ENCODE measurements around the gene PPP1R2. TPM values are rescaled to one million over a fixed set of nuclear protein-coding genes. Genes with fewer than 3 reads are reported as not detected.

Gene PPP1R2
- polyA plus RNA-seq, 1 of the 3 experiments (the other 2 are of a cell fraction) = 8.1 TPM

- Histone ChIP-seq H3K27ac (ENCODE audit: low read depth in 2 of 2, low read length in 1 of 2) (no peak overlapping the region), H3K4me1 (ENCODE audit: control insufficient read depth in 1 of 2, insufficient read depth in 2 of 2, low read depth in 1 of 2, low read length in 1 of 2) (peaks cover 15 to 17% of the 10 kb centered on the region in 2 experiments; a peak in 3 of 4 replicates), H2AFZ (ENCODE audit: low read depth) (no peak overlapping the region), H3K27me3 (ENCODE audit: insufficient read depth) (0 out of 2 replicates have a peak, but pooled peaks cover 4% of the 10 kb centered on the region), H3K9me3 (no peaks in the 10 kb centered on the region), H3F3A (replicated peaks; ENCODE audit: insufficient read depth) (peaks cover 15% of the 10 kb centered on the region), H3K9me2 (no peaks in the 10 kb centered on the region), H3K4me3 (ENCODE audit: low read depth in 2 of 2, low read length in 1 of 2) (no peak overlapping the region), H3K4me2 (no peak overlapping the region), H3K9ac (no peak overlapping the region), H4K20me1 (ENCODE audit: insufficient read depth) (no peaks in the 10 kb centered on the region), H3K79me2 (ENCODE audit: insufficient read depth) (no peaks in the 10 kb centered on the region), H3K36me3 (replicated peaks in 1 of 2; ENCODE audit: control insufficient read depth in 1 of 2, insufficient read depth in 2 of 2, low read length in 1 of 2) (no peaks in the 10 kb centered on the region)
- DNase-seq = no peak
- ChIA-PET CTCF (interaction anchor here (0.8 to 2.0 kb wide), 3 partner anchors 10 to 311 kb away, joined by 3 to 6 read pairs (median 3); no protein-coding TSS in a partner anchor), POLR2A (no interaction called here)
- TF ChIP-seq TAF1 (IDR thresholded peaks at IDR 0.05; ENCODE audit: borderline replicate concordance, low read depth, low read length) = no peak
- TF ChIP-seq REST (IDR thresholded peaks at IDR 0.05; ENCODE audit: low read depth, low read length) = no peak
- no peak for TF ChIP-seq MXI1 (IDR thresholded peaks at IDR 0.05; ENCODE audit: low read depth, low read length)
- TF ChIP-seq CHD2 (IDR thresholded peaks at IDR 0.05; ENCODE audit: low read length, partially characterized antibody) = no peak
- no peak for TF ChIP-seq IRF3 (IDR thresholded peaks at IDR 0.05; ENCODE audit: low read depth, low read length)
- TF ChIP-seq ZBTB33 (IDR thresholded peaks at IDR 0.05; ENCODE audit: borderline replicate concordance, low read depth) = no peak
- no peak for TF ChIP-seq RFX5 (IDR thresholded peaks at IDR 0.05; ENCODE audit: low read length)
Measured at GRCh38 chr3:195548501-195548900, 5.4 kb upstream of the PPP1R2 start.

GRCh38 chr3:195548006-195548405 lies 4.9 kb upstream of the PPP1R2 start:
- 0 out of 2 replicates have a peak, but pooled peaks cover 1% of the 10 kb centered on the region for H3K27me3 ChIP-seq (ENCODE audit: insufficient read depth)
- no peak for TF ChIP-seq CHD2 (IDR thresholded peaks at IDR 0.05; ENCODE audit: low read length, partially characterized antibody)
- TF ChIP-seq TAF1 (IDR thresholded peaks at IDR 0.05; ENCODE audit: borderline replicate concordance, low read depth, low read length) = no peak
- TF ChIP-seq NFIC (IDR thresholded peaks at IDR 0.05; ENCODE audit: borderline replicate concordance) = no peak
- TF ChIP-seq IRF3 (IDR thresholded peaks at IDR 0.05; ENCODE audit: low read depth, low read length) = no peak
- TF ChIP-seq USF2 (IDR thresholded peaks at IDR 0.05; ENCODE audit: borderline replicate concordance, low read depth, low read length) = no peak
- no peak for TF ChIP-seq MAX (IDR thresholded peaks at IDR 0.05; ENCODE audit: low read depth)
- no peak for TF ChIP-seq NRF1 (IDR thresholded peaks at IDR 0.05; ENCODE audit: low read depth, low read length)

More at GRCh38 chr3:195548006-195548405, 4.9 kb upstream of the PPP1R2 start:
- Histone ChIP-seq H2AFZ (ENCODE audit: low read depth) (no peak overlapping the region), H4K20me1 (ENCODE audit: insufficient read depth) (no peaks in the 10 kb centered on the region), H3K9me2 (no peaks in the 10 kb centered on the region), H3K4me2 (no peak overlapping the region), H3F3A (replicated peaks; ENCODE audit: insufficient read depth) (peaks cover 15% of the 10 kb centered on the region), H3K4me3 (ENCODE audit: low read depth in 2 of 2, low read length in 1 of 2) (no peak overlapping the region), H3K4me1 (ENCODE audit: control insufficient read depth in 1 of 2, insufficient read depth in 2 of 2, low read depth in 1 of 2, low read length in 1 of 2) (peaks cover 15 to 18% of the 10 kb centered on the region in 2 experiments; a peak in 3 of 4 replicates), H3K9ac (no peak overlapping the region), H3K79me2 (ENCODE audit: insufficient read depth) (no peaks in the 10 kb centered on the region), H3K36me3 (replicated peaks in 1 of 2; ENCODE audit: control insufficient read depth in 1 of 2, insufficient read depth in 2 of 2, low read length in 1 of 2) (no peaks in the 10 kb centered on the region), H3K27ac (ENCODE audit: low read depth in 2 of 2, low read length in 1 of 2) (no peak overlapping the region), H3K9me3 (no peaks in the 10 kb centered on the region)
- WGBS (ENCODE audit: low lambda C conversion rate) = 85% methylated on average over 8 of the region's 8 CpGs
- POLR2A ChIA-PET = no interaction called here
- CTCF ChIA-PET = interaction anchor here (0.5 to 2.0 kb wide), 3 partner anchors 10 to 303 kb away, joined by 3 to 6 read pairs (median 3); no protein-coding TSS in a partner anchor
- DNase-seq = no peak

Data from SK-N-SH (cell line).